IMR-90 (cell line): ENCODE measurements around the gene PTK6.

Experiments
- BHLHE40 ChIP-seq: fragments of 150-350 bp; IDR thresholded peaks from 2 replicates; pipeline ENCODE4 v1.6.1; 2016; ENCODE audit warnings: mild to moderate bottlenecking, low read depth, low read length
- CEBPB ChIP-seq: IDR thresholded peaks from 2 replicates; pipeline ENCODE4 v1.6.1; 2012; ENCODE audit warnings: low read depth, low read length, improper control_type of control experiment
- CHD1 ChIP-seq: IDR thresholded peaks from 2 replicates; pipeline ENCODE4 v1.6.1; 2012; ENCODE audit warnings: low read depth, low read length, improper control_type of control experiment
- FOS ChIP-seq: fragments of 150-350 bp; IDR thresholded peaks from 2 replicates; pipeline ENCODE4 v1.6.1; 2016; ENCODE audit warnings: low read depth, low read length
- MAZ ChIP-seq: IDR thresholded peaks from 2 replicates; pipeline ENCODE4 v1.6.1; 2012; ENCODE audit warnings: low read depth, mild to moderate bottlenecking, low read length, improper control_type of control experiment, moderate library complexity, borderline replicate concordance
- MXI1 ChIP-seq: IDR thresholded peaks from 2 replicates; pipeline ENCODE4 v1.6.1; 2012; ENCODE audit warnings: low read depth, mild to moderate bottlenecking, low read length, moderate library complexity, borderline replicate concordance
- NFE2L2 ChIP-seq: fragments of 150-350 bp; IDR thresholded peaks from 2 replicates; pipeline ENCODE4 v1.6.1; 2016; ENCODE audit warnings: low read depth, mild to moderate bottlenecking, low read length
- POLR2A ChIP-seq: IDR thresholded peaks from 2 replicates; pipeline ENCODE4 v1.6.1; 2012; ENCODE audit warnings: mild to moderate bottlenecking, low read depth, low read length
- RAD21 ChIP-seq: IDR thresholded peaks from 2 replicates; pipeline ENCODE4 v1.6.1; 2012; ENCODE audit warnings: low read length, improper control_type of control experiment
- RCOR1 ChIP-seq: IDR thresholded peaks from 2 replicates; pipeline ENCODE4 v1.6.1; 2012; ENCODE audit warnings: mild to moderate bottlenecking, low read length, improper control_type of control experiment; ENCODE audit not compliant: insufficient replicate concordance
- RFX5 ChIP-seq: IDR thresholded peaks from 2 replicates; pipeline ENCODE4 v1.8.0; 2012; ENCODE audit warnings: low read depth, mild to moderate bottlenecking, low read length, moderate library complexity
- SMC3 ChIP-seq: fragments of 150-350 bp; IDR thresholded peaks from 2 replicates; pipeline ENCODE4 v1.6.1; 2016; ENCODE audit warnings: low read depth, mild to moderate bottlenecking, antibody characterized with exemption, low read length, moderate library complexity
- TF ChIP-seq, protein P1 (sequence below): conservative IDR thresholded peaks from 2 replicates; pipeline ENCODE4 v1.5.1; 2012; ENCODE audit warnings: mild to moderate bottlenecking, low read depth, low read length, improper control_type of control experiment
- TF ChIP-seq, protein P2 (sequence below): fragments of 150-350 bp; IDR thresholded peaks from 2 replicates; pipeline ENCODE4 v1.6.1; 2017; ENCODE audit warnings: mild to moderate bottlenecking, antibody characterized with exemption, low read length, low read depth

DNA sequence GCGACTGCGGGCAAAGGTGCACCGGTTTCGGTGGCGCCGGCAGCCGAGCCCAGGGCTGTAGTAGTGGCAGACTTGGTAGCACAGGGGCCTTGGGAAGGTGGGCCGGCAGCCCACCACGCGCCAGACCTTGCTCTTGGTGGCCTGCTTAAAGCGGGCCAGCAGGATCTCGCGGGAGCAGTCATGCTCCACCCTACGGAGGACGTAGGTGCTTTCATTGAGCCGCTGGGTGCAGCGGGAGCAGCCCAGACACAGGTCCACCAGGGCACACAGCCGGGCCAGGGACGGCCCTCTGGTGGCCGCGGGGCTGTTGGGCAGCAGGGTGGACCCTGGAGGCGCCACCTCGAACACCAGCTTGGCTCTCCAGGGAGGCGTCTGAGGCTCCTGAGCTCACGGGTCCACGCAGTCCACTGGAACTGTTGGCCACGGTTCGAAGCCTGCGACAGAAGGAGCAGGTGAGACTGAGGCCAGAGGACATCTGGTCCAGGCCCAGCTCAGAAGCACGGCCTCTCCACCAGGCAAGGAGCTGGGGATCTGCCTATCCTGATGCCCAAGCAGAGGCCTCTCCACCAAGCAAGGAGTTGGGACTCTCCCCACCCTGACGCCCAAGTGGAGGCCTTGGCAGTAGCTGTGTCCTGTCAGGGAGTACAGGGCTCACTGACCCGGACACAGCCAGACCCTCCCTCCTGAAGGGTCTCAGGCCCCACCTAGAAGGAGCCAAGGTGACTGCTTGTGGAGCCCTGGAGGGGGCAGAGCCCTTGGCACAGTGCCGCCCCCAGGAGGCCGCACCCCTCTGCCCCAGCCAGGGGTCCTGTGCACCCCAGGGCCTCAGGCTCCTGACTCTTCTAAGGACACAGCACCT lies 35.8 kb upstream of the PTK6 start:
- TF ChIP-seq, protein P1, sequence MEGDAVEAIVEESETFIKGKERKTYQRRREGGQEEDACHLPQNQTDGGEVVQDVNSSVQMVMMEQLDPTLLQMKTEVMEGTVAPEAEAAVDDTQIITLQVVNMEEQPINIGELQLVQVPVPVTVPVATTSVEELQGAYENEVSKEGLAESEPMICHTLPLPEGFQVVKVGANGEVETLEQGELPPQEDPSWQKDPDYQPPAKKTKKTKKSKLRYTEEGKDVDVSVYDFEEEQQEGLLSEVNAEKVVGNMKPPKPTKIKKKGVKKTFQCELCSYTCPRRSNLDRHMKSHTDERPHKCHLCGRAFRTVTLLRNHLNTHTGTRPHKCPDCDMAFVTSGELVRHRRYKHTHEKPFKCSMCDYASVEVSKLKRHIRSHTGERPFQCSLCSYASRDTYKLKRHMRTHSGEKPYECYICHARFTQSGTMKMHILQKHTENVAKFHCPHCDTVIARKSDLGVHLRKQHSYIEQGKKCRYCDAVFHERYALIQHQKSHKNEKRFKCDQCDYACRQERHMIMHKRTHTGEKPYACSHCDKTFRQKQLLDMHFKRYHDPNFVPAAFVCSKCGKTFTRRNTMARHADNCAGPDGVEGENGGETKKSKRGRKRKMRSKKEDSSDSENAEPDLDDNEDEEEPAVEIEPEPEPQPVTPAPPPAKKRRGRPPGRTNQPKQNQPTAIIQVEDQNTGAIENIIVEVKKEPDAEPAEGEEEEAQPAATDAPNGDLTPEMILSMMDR = 0 out of 2 replicates have a peak, but pooled peaks have one; percentile 19
- TF ChIP-seq CEBPB = no peak
- no peak for TF ChIP-seq BHLHE40
- no peak for TF ChIP-seq POLR2A
- TF ChIP-seq RFX5 = no peak
- TF ChIP-seq, protein P2, sequence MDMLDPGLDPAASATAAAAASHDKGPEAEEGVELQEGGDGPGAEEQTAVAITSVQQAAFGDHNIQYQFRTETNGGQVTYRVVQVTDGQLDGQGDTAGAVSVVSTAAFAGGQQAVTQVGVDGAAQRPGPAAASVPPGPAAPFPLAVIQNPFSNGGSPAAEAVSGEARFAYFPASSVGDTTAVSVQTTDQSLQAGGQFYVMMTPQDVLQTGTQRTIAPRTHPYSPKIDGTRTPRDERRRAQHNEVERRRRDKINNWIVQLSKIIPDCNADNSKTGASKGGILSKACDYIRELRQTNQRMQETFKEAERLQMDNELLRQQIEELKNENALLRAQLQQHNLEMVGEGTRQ = no peak
- no peak for TF ChIP-seq RCOR1
- no peak for TF ChIP-seq MAZ
- TF ChIP-seq CHD1 = no peak
- TF ChIP-seq SMC3 = no peak
- no peak for TF ChIP-seq MXI1
- TF ChIP-seq FOS = no peak
- no peak for TF ChIP-seq RAD21
- no peak for TF ChIP-seq NFE2L2
